Ishikawa (cell line): Measurements from ENCODE around the gene PDE11A.

ENCODE experiments used
- CEBPB ChIP-seq: IDR thresholded peaks from 2 replicates; pipeline ENCODE4 v1.6.1; 2012
- CREB1 ChIP-seq: IDR thresholded peaks from 2 replicates; pipeline ENCODE4 v1.6.1; 2012; ENCODE audit warnings: low read depth
- EGR1 ChIP-seq: IDR thresholded peaks from 2 replicates; pipeline ENCODE4 v1.6.1; 2012
- EP300 ChIP-seq: IDR thresholded peaks from 2 replicates; pipeline ENCODE4 v1.6.1; 2012; ENCODE audit warnings: borderline replicate concordance
- FOXM1 ChIP-seq: IDR thresholded peaks from 2 replicates; pipeline ENCODE4 v1.6.1; 2012; ENCODE audit warnings: low read depth, borderline replicate concordance
- MAX ChIP-seq: IDR thresholded peaks from 2 replicates; pipeline ENCODE4 v1.6.1; 2012
- NFIC ChIP-seq: IDR thresholded peaks from 2 replicates; pipeline ENCODE4 v1.6.1; 2012
- RAD21 ChIP-seq: IDR thresholded peaks from 2 replicates; pipeline ENCODE4 v1.6.1; 2012; ENCODE audit warnings: low read depth
- REST ChIP-seq: IDR thresholded peaks from 2 replicates; pipeline ENCODE4 v1.6.1; 2012; ENCODE audit warnings: low read depth, mild to moderate bottlenecking
- TAF1 ChIP-seq: IDR thresholded peaks from 2 replicates; pipeline ENCODE4 v1.6.1; 2012; ENCODE audit warnings: low read depth, mild to moderate bottlenecking
- TCF12 ChIP-seq: IDR thresholded peaks from 2 replicates; pipeline ENCODE4 v1.6.1; 2012; ENCODE audit warnings: low read depth
- TEAD4 ChIP-seq: IDR thresholded peaks from 2 replicates; pipeline ENCODE4 v1.6.1; 2012
- USF1 ChIP-seq: IDR thresholded peaks from 2 replicates; pipeline ENCODE4 v1.6.1; 2012
- YY1 ChIP-seq: IDR thresholded peaks from 2 replicates; pipeline ENCODE4 v1.6.1; 2012; ENCODE audit warnings: low read depth
- ZBTB7A ChIP-seq: IDR thresholded peaks from 2 replicates; pipeline ENCODE4 v1.6.1; 2012; ENCODE audit warnings: low read depth

Gene PDE11A

GRCh38 chr2:177692042-177692782, 380.4 kb downstream of the PDE11A start:
- TF ChIP-seq EP300, result no peak
- no peak for TF ChIP-seq EGR1
- TF ChIP-seq REST, result no peak

- no peak for TF ChIP-seq REST
- TF ChIP-seq ZBTB7A, result no peak
- no peak for TF ChIP-seq TCF12
- no peak for TF ChIP-seq RAD21
- no peak for TF ChIP-seq TEAD4
- TF ChIP-seq EGR1, result no peak
- TF ChIP-seq CEBPB, result no peak
- TF ChIP-seq TAF1, result no peak
- TF ChIP-seq NFIC, result no peak
These were observed 381.4 kb downstream of the PDE11A start for GRCh38 chr2:177691177-177691576.

GRCh38 chr2:177689623-177690022, 383.0 kb downstream of the PDE11A start:
- TF ChIP-seq CEBPB, result no peak

- TF ChIP-seq MAX (no peak), ZBTB7A (no peak), USF1 (no peak)
These were observed 383.7 kb downstream of the PDE11A start for GRCh38 chr2:177688844-177689243.

- TF ChIP-seq YY1 (no peak), NFIC (no peak), TAF1 (no peak), MAX (no peak), EGR1 (no peak), EP300 (no peak), TEAD4 (no peak), CREB1 (no peak), RAD21 (no peak), FOXM1 (no peak), TCF12 (no peak), CEBPB (no peak), REST (no peak), USF1 (no peak), ZBTB7A (no peak)
These were observed 388.9 kb downstream of the PDE11A start for GRCh38 chr2:177683661-177684069.
